ENCODE measurements around the gene PDXK.

DNA sequence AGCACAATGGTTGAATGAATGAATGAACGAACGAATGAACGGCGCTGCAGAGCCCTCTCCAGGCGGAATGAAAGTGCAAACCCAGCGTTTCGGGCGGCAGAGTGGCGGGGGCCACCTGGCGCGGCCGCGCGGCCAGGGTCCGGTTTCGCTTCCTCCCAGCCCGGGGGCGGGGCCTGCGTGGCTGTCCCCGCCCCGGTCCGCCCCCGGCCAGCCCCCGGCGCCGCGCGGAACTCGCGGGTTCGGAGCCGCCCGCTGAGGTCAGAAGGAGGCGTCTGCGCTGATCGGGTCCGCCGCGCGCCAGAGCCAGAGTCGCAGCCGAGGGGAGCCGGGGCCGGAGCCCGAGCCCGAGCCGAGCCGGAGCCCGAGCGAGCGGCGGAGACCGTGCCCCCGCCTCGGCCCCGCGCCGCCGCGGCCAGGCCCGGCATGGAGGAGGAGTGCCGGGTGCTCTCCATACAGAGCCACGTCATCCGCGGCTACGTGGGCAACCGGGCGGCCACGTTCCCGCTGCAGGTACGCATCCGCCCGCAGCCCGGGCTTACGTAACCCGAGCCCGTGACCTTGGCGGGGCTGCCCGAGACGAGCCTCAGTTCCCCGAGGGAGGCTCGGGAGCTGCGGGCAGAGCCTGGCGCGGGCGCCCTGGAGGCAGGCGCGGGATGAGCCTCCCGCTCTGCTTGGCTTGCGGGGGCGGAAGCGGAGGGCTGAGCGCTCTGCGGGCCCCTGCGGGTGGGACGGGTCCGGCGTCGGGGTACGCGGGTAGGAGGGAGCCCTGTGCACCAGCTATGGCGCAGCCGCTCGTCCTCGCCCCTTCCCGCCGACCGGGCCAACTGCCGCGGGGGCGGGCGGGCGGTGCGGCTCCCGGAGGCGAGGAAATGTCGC, at the start of gene PDXK:
- TF ChIP-seq EZH2 (IDR thresholded peaks at IDR 0.05; ENCODE audit: insufficient read depth, poor library complexity, severe bottlenecking): no peak
- no peak for TF ChIP-seq EZH2phosphoT487 (IDR thresholded peaks at IDR 0.05; ENCODE audit: insufficient read depth, low read depth)

Measured in GM23248 (cell line).